Stimulated activated CD8-positive, alpha-beta memory T cell treated with anti-CD3 and anti-CD28 coated beads, Interleukin-12 subunit alpha, Interleukin-12 subunit beta, amount 100 ng/mL, for 24 hours (primary cell): ENCODE data around the gene AMT.
"Not testable (repeated sequence)": the region's sequence is repeated elsewhere in the genome, so short reads cannot be mapped to it uniquely, and the experiment has no call there.

Source experiments
- DNase-seq: peaks from one replicate; pipeline ENCODE4 v3.0.0-alpha.2; 2020; ENCODE audit errors: extremely low read depth

The AMT gene

GRCh38 chr3:49424816-49425215 lies 2.5 kb upstream of the AMT start:
- no peak for DNase-seq

- DNase-seq = no peak
Observed at GRCh38 chr3:49421890-49422378, 339 bp downstream of the AMT start.

GRCh38 chr3:49417516-49418120 lies 4.7 kb downstream of the AMT start:
- no peak for DNase-seq

GRCh38 chr3:49416867-49417266 lies 5.4 kb downstream of the AMT start:
- no peak for DNase-seq

GRCh38 chr3:49415931-49416601 lies 6.2 kb downstream of the AMT start:
- no peak for DNase-seq

- DNase-seq = no peak
Observed at GRCh38 chr3:49414753-49415152, 7.5 kb downstream of the AMT start.

- no peak for DNase-seq
Observed at GRCh38 chr3:49413338-49413734, 8.9 kb downstream of the AMT start.

GRCh38 chr3:49412632-49413337 lies 9.5 kb downstream of the AMT start:
- DNase-seq = no peak

GRCh38 chr3:49411968-49412631 lies 10.2 kb downstream of the AMT start, which contains the start of the genes RHOA and TCTA:
Gene RHOA, minus strand, starts transcription at chr3:49411976. Its CDS starts 36,387 bp downstream, at chr3:49375589.
Gene TCTA, plus strand, starts transcription at chr3:49412423. Its CDS starts 4 bp downstream, at chr3:49412427.
- DNase-seq = peak; percentile 98

GRCh38 chr3:49411535-49411967 lies 10.7 kb downstream of the AMT start:
- DNase-seq = no peak

GRCh38 chr3:49410846-49411534 lies 11.3 kb downstream of the AMT start:
- no peak for DNase-seq

- no peak for DNase-seq
Observed at GRCh38 chr3:49410066-49410845, 12.0 kb downstream of the AMT start.

- DNase-seq = no peak
Observed at GRCh38 chr3:49406571-49407565, 15.4 kb downstream of the AMT start.

GRCh38 chr3:49405570-49405969 lies 16.7 kb downstream of the AMT start:
- not testable (repeated sequence) for DNase-seq

- no peak for DNase-seq
Observed at GRCh38 chr3:49403891-49404290, 18.4 kb downstream of the AMT start.

GRCh38 chr3:49401766-49402165 lies 20.5 kb downstream of the AMT start:
- no peak for DNase-seq

GRCh38 chr3:49399461-49399860 lies 22.8 kb downstream of the AMT start:
- no peak for DNase-seq

- no peak for DNase-seq
Observed at GRCh38 chr3:49397470-49397869, 24.8 kb downstream of the AMT start.

- not testable (repeated sequence) for DNase-seq
Observed at GRCh38 chr3:49391310-49391709, 31.0 kb downstream of the AMT start.
